HEK293T (cell line): ENCODE results near the gene DMXL1.
"Not testable (repeated sequence)": the region's sequence is repeated elsewhere in the genome, so short reads cannot be mapped to it uniquely, and the experiment has no call there.

Experiments used
- CTCF ChIA-PET: fragments of 350-600 bp; formaldehyde crosslinking; extraction: SDS; loops from one replicate; lab custom pipeline; 2021; ENCODE audit warnings: antibody characterized with exemption, inconsistent platforms; lab: Yijun Ruan, JAX
- POLR2A ChIA-PET: fragments of 350-600 bp; formaldehyde crosslinking; extraction: SDS; loops from one replicate; lab custom pipeline; 2020; ENCODE audit warnings: antibody characterized with exemption, inconsistent platforms; lab: Yijun Ruan, JAX
- DNase-seq: peaks from one replicate; pipeline ENCODE4 v3.0.0; 2012; ENCODE audit warnings: mixed read lengths; ENCODE audit errors: extremely low spot score
- ARNT ChIP-seq: fragments of 450-650 bp; IDR thresholded peaks from 2 replicates; pipeline ENCODE4 v1.6.1; 2017; ENCODE audit warnings: mild to moderate bottlenecking
- BHLHE40 ChIP-seq: fragments of 450-650 bp; IDR thresholded peaks from 2 replicates; pipeline ENCODE4 v1.6.1; 2016; ENCODE audit warnings: mild to moderate bottlenecking, moderate library complexity, borderline replicate concordance
- CTBP1 ChIP-seq: fragments of 450-650 bp; IDR thresholded peaks from 2 replicates; pipeline ENCODE4 v1.6.1; 2016; ENCODE audit warnings: borderline replicate concordance
- ELF4 ChIP-seq: fragments of 450-650 bp; IDR thresholded peaks from 2 replicates; pipeline ENCODE4 v1.6.1; 2017; ENCODE audit warnings: antibody characterized with exemption
- FOXA1 ChIP-seq: fragments of 450-650 bp; IDR thresholded peaks from 2 replicates; pipeline ENCODE4 v1.6.1; 2016; ENCODE audit warnings: mild to moderate bottlenecking
- FOXK2 ChIP-seq: fragments of 450-650 bp; IDR thresholded peaks from 2 replicates; pipeline ENCODE4 v1.6.1; 2016; ENCODE audit warnings: mild to moderate bottlenecking
- FOXM1 ChIP-seq: fragments of 450-650 bp; IDR thresholded peaks from 2 replicates; pipeline ENCODE4 v1.6.1; 2017; ENCODE audit warnings: mild to moderate bottlenecking, borderline replicate concordance
- HDGF ChIP-seq: fragments of 450-650 bp; IDR thresholded peaks from 2 replicates; pipeline ENCODE4 v1.6.1; 2017; ENCODE audit warnings: antibody characterized with exemption, borderline replicate concordance
- L3MBTL2 ChIP-seq: fragments of 450-650 bp; conservative IDR thresholded peaks from 2 replicates; pipeline ENCODE4 v1.6.1; 2016; ENCODE audit warnings: mild to moderate bottlenecking
- LEF1 ChIP-seq: fragments of 450-650 bp; IDR thresholded peaks from 2 replicates; pipeline ENCODE4 v1.6.1; 2017; ENCODE audit warnings: mild to moderate bottlenecking, borderline replicate concordance
- NFRKB ChIP-seq: fragments of 450-650 bp; IDR thresholded peaks from 2 replicates; pipeline ENCODE4 v1.6.1; 2016; ENCODE audit warnings: mild to moderate bottlenecking, moderate library complexity
- SP1 ChIP-seq: fragments of 450-650 bp; IDR thresholded peaks from 2 replicates; pipeline ENCODE4 v1.6.1; 2017
- SUZ12 ChIP-seq: fragments of 450-650 bp; IDR thresholded peaks from 2 replicates; pipeline ENCODE4 v1.6.1; 2016; ENCODE audit warnings: mild to moderate bottlenecking
- TARDBP ChIP-seq: fragments of 450-650 bp; IDR thresholded peaks from 2 replicates; pipeline ENCODE4 v1.6.1; 2016
- ZNF384 ChIP-seq: fragments of 450-650 bp; IDR thresholded peaks from 2 replicates; pipeline ENCODE4 v1.6.1; 2016
- TF ChIP-seq, protein P1 (sequence below): fragments of 450-650 bp; IDR thresholded peaks from 2 replicates; pipeline ENCODE4 v1.6.1; 2016

The DMXL1 gene

DNA sequence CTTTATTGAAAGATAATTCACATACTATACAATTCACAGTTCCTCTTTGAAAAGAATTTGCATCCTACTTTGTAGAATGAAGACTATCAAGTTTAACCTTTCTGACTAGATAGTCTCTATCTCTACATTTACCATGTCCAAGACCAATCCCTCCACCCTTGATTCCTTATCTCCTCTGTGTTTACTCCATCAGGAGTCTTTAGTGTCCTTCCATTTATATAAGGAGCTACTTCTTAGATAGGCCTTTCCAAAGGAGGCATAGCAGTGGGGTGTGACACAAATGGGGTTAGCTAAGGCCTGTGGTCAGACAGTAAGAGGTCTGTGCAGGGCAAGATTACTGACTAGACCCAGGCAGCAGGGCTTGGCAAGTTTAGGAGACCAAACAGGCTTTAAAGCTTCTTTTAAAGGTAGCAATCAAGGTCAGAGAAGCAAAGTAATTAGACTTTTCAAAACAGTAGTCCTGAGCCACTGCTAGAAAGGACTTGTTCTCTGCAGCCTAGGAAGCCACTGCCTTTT lies 11.1 kb upstream of the DMXL1 start:
- POLR2A ChIA-PET, result no interaction called here
- CTCF ChIA-PET, result no interaction called here
- TF ChIP-seq ELF4 (no peak), FOXA1 (no peak), CTBP1 (no peak)
- TF ChIP-seq, protein P1, sequence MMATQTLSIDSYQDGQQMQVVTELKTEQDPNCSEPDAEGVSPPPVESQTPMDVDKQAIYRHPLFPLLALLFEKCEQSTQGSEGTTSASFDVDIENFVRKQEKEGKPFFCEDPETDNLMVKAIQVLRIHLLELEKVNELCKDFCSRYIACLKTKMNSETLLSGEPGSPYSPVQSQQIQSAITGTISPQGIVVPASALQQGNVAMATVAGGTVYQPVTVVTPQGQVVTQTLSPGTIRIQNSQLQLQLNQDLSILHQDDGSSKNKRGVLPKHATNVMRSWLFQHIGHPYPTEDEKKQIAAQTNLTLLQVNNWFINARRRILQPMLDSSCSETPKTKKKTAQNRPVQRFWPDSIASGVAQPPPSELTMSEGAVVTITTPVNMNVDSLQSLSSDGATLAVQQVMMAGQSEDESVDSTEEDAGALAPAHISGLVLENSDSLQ, result no peak
- no peak for DNase-seq

DNA sequence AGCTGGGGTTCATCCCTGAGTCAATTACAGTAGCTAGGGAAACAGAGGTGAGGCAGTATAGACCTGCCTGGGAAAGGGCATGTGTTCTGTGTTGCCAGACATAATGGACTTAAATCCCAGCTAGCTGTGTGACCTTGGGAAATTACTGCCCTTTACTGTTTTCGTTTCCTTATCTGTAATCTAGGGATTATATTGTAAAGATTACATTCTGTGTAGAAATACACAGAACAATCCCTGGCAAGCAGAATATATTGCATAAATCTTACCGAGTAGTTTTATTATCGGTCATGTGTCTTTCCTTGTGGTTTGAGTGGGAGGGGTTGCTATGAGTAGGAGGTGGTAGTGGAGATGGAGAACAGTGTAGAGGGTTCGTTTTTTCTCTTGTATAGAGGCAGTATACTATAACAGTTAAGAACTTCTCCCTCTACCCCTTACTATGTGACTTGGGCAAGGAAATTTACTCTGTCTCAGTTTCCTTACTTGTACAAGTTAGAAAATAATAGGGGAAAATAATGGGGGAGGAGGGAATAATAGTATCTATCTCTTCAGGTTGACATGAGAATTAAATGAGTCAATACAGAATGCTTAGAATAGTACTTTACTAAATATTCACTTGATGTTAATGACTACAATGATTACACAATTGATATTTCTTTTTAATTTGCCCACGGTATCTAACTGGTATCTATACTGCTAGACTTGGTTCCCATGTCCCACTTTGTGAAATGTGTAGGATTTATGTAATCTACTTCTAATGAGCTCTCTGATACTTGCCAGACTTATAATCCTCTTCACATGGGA lies 7.1 kb upstream of the DMXL1 start:
- CTCF ChIA-PET, result interaction anchor here (0.6 to 0.7 kb wide), 2 partner anchors 63 to 415 kb away, joined by 3 to 5 read pairs; no protein-coding TSS in a partner anchor
- TF ChIP-seq, protein P1, result peak; percentile 51
- no peak for TF ChIP-seq FOXA1
- peak; percentile 14 for DNase-seq
- POLR2A ChIA-PET, result interaction anchor here (0.8 kb wide), 1 partner anchor 9 kb away, joined by 3 read pairs; no protein-coding TSS in a partner anchor

DNA sequence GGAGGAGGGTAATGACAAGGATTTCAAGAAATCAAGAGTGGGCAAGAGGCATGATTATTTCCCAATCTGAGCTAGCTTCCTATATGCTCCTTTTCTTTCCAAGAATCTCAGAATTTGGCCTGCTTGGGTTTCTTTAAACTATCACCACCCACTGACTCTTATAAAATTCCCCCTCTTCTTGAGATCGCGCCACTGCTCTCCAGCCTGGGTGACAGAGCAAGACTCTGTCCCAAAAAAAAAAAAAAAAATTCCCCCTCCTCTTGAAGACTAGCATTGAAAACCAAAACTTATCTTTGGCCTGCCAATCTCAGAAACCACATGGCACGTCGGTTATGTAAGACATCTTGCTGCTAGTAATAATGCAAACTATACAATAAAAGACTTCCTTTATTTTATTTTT lies 3.4 kb upstream of the DMXL1 start:
- ChIA-PET POLR2A (no interaction called here), CTCF (no interaction called here)
- no peak for DNase-seq
- no peak for TF ChIP-seq FOXA1
- TF ChIP-seq BHLHE40, result no peak
- TF ChIP-seq L3MBTL2, result no peak
- no peak for TF ChIP-seq NFRKB
- TF ChIP-seq TARDBP, result no peak
- TF ChIP-seq CTBP1, result no peak
- no peak for TF ChIP-seq ARNT
- TF ChIP-seq FOXM1, result no peak
- TF ChIP-seq SUZ12, result no peak
- no peak for TF ChIP-seq ZNF384
- TF ChIP-seq, protein P1, result no peak
- no peak for TF ChIP-seq HDGF
- TF ChIP-seq LEF1, result no peak
- TF ChIP-seq ELF4, result no peak
- no peak for TF ChIP-seq SP1

DNA sequence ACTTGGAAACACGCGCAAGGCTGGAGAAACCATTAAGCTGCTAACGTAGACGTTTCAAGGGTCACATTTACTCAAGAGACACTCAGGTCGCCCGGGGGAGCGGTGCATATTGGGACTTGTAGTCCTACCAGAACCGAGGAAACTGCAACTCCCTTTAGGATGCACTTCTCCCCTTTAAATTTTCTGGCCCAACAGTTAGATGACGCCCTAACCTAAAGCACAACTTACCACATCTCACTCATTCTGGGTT lies 384 bp upstream of the DMXL1 start:
- no peak for TF ChIP-seq LEF1
- no peak for TF ChIP-seq ARNT
- no peak for TF ChIP-seq SUZ12
- TF ChIP-seq FOXK2, result no peak
- TF ChIP-seq NFRKB, result no peak
- peak; percentile 47; the same call in 1 of the 2 replicates for TF ChIP-seq ELF4
- TF ChIP-seq FOXM1, result no peak
- CTCF ChIA-PET, result interaction anchor here (1.2 kb wide), 1 partner anchor 9 kb away, joined by 3 read pairs; no protein-coding TSS in a partner anchor
- POLR2A ChIA-PET, result interaction anchor here (0.7 to 2.3 kb wide), 26 partner anchors 9 to 383 kb away, joined by 3 to 15 read pairs (median 4); partner anchors contain the start of genes DTWD2 and HSD17B4
- DNase-seq, result peak; percentile 58

DNA sequence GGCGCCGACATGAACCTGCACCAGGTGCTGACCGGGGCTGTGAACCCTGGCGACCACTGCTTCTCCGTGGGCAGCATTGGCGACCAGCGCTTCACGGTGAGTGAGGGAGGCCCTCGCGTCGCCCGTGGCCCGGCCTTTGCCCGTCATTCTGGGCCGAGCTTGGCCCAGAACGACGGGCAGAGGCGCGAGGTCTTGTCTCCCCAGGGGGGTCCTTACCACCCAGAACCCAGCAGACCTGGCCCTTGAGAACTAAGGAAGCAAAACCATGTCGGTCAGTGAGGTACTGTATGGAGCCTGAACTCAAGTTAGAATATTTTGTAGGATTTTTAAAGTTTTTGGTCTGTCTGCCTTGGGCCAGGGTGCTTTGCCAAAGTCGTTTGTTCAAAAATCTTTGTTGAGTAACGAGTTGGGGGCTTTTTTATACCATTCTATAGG lies 691 bp downstream of the DMXL1 start:
- ChIA-PET POLR2A (interaction anchor here (1.0 to 2.3 kb wide), 9 partner anchors 8 to 382 kb away, joined by 3 to 15 read pairs (median 5); partner anchors contain the start of genes DTWD2 and HSD17B4), CTCF (interaction anchor here (0.6 kb wide), 1 partner anchor 244 kb away, joined by 5 read pairs; no protein-coding TSS in a partner anchor)
- DNase-seq, result no peak
- TF ChIP-seq L3MBTL2 (peak; percentile 29; the same call in 1 of the 2 replicates), FOXA1 (no peak)

DNA sequence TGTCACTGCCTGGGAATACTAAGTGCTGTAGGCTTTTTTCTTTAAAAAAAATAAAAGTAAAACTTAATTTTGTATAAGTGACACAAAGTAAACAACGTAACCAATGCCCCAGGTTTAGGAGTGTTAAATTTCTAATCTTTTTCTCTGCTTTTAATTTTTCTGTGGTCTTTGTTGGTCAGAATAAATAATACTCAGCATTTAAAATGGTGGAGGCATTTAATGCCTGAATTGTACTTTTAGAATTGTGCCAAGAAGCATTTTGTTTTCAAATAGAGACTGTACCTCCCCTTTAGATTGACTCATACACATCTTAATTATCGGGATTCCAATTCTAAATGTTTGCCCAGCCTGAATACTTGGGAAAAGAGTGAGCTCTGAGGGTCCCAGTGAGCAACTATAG lies 1.6 kb downstream of the DMXL1 start:
- POLR2A ChIA-PET, result no interaction called here
- no peak for DNase-seq
- CTCF ChIA-PET, result no interaction called here
- no peak for TF ChIP-seq NFRKB
- no peak for TF ChIP-seq SUZ12
- no peak for TF ChIP-seq L3MBTL2
- no peak for TF ChIP-seq ELF4
- no peak for TF ChIP-seq FOXA1
- TF ChIP-seq CTBP1, result no peak
- TF ChIP-seq BHLHE40, result no peak
- no peak for TF ChIP-seq HDGF
- TF ChIP-seq ARNT, result no peak
- no peak for TF ChIP-seq LEF1
- no peak for TF ChIP-seq FOXM1
- no peak for TF ChIP-seq SP1
- no peak for TF ChIP-seq FOXK2
- TF ChIP-seq, protein P1, result no peak
- no peak for TF ChIP-seq TARDBP

DNA sequence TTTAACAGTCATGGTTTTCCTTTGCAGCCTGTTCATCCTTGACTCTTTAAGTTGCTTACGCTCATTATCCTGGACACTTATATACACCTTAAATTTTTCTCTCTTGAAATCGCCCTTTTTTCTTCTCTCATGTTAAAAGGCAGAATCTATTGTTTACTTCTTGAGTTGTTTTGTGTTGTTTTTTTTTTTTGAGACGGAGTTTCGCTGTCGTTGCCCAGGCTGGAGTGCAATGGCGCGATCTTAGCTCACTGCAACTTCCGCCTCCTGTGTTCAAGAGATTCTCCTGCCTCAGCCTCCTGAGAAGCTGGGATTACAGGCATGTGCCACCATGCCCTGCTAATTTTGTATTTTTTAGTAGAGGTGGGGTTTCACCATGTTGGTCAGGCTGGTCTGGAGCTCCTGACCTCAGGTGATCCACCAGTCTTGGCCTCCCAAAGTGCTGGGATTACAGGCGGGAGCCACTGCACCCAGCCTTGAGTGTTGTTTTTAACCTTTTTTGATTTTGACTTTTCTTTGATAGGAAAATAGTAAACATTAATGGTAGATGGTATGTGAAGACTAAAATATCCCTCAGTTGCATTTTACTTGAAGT lies 3.0 kb downstream of the DMXL1 start:
- CTCF ChIA-PET, DNase-seq: not testable (repeated sequence)
- POLR2A ChIA-PET, result interaction anchor here (1.0 kb wide), 1 partner anchor 86 kb away, joined by 3 read pairs; the partner anchor contains the start of gene DTWD2
